Kasumi-1 (cell line): Measurements from ENCODE around the gene DPYSL3.

Experiments
- DNase-seq, 2 experiments: peaks; one replicate each; lab custom pipeline; 2025; lab: John Stamatoyannopoulos, UW

Gene DPYSL3

GRCh38 chr5:147512659-147513379, 3.0 kb upstream of the DPYSL3 start:
- no peak for DNase-seq

GRCh38 chr5:147510885-147511284, 1.0 kb upstream of the DPYSL3 start:
- no peak for DNase-seq

- DNase-seq = no peak
These were observed 693 bp downstream of the DPYSL3 start for GRCh38 chr5:147509041-147509709.

GRCh38 chr5:147508711-147509040, 1.2 kb downstream of the DPYSL3 start:
- DNase-seq = no peak

- no peak for DNase-seq
These were observed 2.3 kb downstream of the DPYSL3 start for GRCh38 chr5:147507480-147508126.

GRCh38 chr5:147504535-147504934, 5.3 kb downstream of the DPYSL3 start:
- no peak for DNase-seq

- DNase-seq = no peak
These were observed 5.9 kb downstream of the DPYSL3 start for GRCh38 chr5:147504011-147504410.

- DNase-seq = no peak
These were observed 18.9 kb downstream of the DPYSL3 start for GRCh38 chr5:147490989-147491388.

GRCh38 chr5:147487031-147487750, 22.7 kb downstream of the DPYSL3 start:
- no peak for DNase-seq

- no peak for DNase-seq
These were observed 24.1 kb downstream of the DPYSL3 start for GRCh38 chr5:147485814-147486213.

- no peak for DNase-seq
These were observed 24.8 kb downstream of the DPYSL3 start for GRCh38 chr5:147485046-147485445.

GRCh38 chr5:147484708-147485020, 25.2 kb downstream of the DPYSL3 start:
- no peak for DNase-seq

- DNase-seq = no peak
These were observed 25.7 kb downstream of the DPYSL3 start for GRCh38 chr5:147483961-147484707.

- no peak for DNase-seq
These were observed 26.6 kb downstream of the DPYSL3 start for GRCh38 chr5:147483188-147483790.

GRCh38 chr5:147482706-147483180, 27.1 kb downstream of the DPYSL3 start:
- DNase-seq = no peak

- no peak for DNase-seq
These were observed 27.8 kb downstream of the DPYSL3 start for GRCh38 chr5:147481874-147482705.

- DNase-seq = no peak
These were observed 28.5 kb downstream of the DPYSL3 start for GRCh38 chr5:147481376-147481775.

GRCh38 chr5:147479949-147480348, 29.9 kb downstream of the DPYSL3 start:
- no peak for DNase-seq

GRCh38 chr5:147479444-147479843, 30.4 kb downstream of the DPYSL3 start:
- DNase-seq = no peak

- no peak for DNase-seq
These were observed 35.7 kb downstream of the DPYSL3 start for GRCh38 chr5:147474140-147474539.
